GM19238 (cell line): ENCODE measurements around the gene S100A16.
"Not testable (repeated sequence)": the region's sequence is repeated elsewhere in the genome, so short reads cannot be mapped to it uniquely, and the experiment has no call there.

Experiments
- DNase-seq: peaks from one replicate; pipeline ENCODE4 v3.0.0; 2011; ENCODE audit warnings: low spot score; ENCODE audit not compliant: insufficient read length

Gene S100A16, protein sequence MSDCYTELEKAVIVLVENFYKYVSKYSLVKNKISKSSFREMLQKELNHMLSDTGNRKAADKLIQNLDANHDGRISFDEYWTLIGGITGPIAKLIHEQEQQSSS

DNA sequence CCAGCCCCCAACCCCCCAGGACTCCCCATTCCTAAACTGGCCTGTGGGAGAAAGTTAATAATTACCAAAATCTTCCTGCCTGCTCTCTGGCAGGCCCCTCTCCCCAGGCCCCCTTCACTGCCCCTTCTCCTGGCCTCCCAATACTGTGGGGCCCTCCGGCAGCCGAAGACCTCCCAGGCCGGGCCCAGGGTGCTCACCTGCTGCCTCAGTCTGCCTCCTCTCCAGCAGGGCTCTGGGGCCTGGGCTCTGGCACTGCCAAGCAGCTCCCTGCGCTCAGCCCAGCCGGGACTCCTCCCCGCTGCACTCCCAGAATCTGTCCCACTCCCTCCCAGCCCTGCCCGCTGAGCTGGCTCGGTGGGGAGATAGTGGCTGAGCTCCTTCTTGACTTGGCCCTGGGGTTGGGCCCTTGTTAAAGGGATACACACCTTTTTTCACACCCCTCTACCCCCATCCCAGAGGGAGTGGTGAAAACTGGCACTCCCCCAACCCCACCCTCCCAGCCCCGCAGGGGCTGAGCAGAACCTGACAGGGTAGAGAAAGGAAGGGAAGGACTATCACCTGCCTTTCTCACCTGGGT is at the start of gene S100A16:
Gene S100A16 (minus strand): TSS at position 383 of the 577 bp plus-strand sequence. CDS start 4,986 bp downstream, outside the sequence.
- no peak for DNase-seq

DNA sequence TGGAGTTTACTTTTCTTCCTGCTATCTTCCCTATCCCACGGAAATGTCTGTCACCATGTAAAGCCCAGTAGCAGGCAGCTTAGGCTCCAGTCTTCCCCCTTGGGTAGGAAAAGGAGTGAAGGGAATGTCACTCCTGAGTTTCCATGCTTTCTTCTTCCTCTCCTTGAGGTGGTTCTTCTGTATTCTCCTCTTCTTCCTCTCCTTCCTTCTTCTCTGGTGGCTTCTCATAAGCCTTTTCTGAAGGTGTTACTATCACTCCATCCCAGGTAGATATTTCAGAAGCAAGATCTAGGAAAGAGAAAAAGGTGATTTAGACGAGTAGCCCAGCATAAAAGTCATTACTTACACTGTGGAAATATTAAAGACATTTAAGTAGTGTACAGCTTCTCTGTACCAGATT is 49.3 kb upstream of the S100A16 start:
- DNase-seq: no peak

DNA sequence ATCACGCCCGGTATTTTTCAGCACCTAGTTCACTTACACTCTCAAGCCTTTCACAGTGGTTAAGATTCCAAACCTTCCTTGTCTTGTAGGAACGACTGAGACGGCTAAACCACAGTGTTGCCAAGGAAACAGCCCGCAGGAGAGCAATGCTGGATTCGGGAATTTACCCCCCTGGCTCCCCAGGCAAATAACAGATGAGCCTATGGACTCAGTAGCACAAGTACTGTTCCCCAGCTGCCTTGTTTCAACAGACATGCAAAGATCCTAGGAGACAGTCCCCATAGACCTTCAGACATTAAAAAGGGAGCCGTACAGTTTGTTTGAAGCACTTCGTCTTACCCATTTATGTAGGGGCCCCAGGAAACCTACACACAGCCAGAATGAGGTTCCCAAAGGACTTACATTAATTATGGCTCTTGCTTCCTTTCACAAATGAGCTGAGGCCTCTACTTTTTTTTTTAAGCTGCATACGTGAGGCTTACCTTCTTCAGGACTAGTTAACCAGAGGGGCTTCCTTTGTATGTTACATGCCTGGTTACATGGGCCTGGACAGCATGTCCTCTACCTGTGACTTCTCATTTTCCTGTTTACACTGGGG is 48.3 kb upstream of the S100A16 start:
- no peak for DNase-seq

DNA sequence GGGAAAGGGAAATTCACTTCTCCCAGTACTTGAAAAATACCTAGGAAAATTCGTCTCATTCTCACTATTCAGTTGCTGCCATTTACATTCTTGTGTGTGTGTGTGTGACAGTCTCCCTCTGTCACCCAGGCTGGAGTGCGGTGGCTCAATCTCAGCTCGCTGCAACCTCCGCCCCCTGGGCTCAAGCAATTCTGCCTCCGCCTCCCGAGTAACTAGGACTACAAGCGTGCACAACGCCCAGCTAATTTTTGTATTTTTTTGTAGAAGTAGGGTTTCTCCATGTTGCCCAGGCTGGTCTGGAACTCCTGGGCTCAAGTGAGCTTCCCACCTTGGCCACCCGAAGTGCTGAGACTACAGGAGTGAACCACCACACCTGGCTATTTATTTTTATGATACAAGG is 46.7 kb upstream of the S100A16 start:
- DNase-seq: no peak

DNA sequence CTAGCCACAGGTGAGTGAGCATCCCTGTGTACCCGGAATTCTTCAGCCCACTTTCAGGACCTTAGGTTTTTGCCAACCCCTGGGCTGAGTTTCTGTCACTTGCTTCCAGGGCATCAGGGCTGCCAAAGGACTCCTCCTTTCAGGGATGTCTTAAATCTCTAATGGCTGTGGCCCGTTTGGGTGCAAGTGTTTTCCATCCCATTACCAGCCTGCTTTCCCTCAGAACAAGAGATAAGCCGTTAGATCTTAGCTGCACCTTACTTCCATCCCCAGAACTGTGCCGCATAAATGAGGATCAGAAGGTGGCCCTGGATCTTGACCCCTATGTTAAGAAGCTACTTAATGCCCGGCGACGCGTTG is 46.2 kb upstream of the S100A16 start:
- DNase-seq: no peak

DNA sequence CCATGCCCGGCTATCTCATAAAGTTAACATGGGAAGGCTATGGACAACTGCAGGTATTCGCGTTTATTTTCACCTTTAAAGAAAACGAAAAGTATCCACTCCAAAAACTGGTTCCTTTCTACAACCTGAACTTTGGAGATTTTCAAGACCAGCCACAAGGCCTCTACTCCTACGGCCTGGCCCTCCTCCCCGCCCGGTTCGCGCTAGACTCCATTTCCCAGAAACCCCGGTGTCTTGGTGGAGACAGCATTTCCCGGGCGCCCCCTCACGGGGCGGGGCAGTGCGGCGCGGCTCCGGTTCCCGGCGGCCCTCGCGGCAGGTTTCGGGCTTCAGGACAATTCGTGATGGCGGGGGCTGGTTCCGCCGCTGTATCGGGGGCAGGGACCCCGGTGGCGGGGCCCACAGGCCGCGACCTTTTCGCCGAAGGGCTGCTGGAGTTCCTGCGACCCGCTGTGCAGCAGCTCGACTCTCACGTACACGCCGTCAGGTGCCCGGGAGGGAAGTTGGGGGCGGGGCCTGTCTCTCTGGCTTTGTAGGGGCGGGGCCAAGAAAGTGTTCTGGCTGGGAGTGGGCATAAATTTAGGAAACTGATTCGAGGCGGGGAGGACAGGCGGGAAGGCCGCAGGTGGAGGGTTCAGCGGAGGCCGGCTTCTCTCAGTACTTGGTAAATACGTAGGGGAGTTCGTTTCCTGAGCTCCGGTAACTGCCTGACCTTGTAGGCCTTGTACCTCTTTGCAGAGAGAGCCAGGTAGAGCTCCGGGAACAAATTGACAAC is 45.6 kb upstream of the S100A16 start, which contains the start of gene SNAPIN:
Gene SNAPIN (plus strand): TSS at position 304 of the 775 bp plus-strand sequence. CDS start 41 bp downstream, at position 345.
- DNase-seq: peak; percentile 89

DNA sequence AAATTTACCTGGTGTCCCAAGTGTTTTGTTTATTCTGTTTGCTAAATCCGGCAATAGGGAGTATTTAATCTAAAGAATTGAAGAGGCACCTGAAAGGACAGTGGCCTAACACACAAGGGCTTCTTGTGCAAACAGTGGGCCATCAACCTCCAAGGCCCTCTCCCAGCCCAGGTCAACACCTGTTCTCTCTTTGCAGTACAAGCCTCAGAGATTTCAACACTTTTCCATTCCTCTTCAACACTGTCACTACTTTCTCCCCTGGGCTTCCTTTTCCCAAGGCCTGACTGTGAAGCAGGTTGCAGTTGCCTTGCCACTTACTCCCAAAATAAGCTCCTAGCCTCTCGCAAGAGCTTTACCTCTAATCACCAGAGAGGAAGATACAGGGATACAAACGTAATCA is 42.4 kb upstream of the S100A16 start:
- DNase-seq: no peak

DNA sequence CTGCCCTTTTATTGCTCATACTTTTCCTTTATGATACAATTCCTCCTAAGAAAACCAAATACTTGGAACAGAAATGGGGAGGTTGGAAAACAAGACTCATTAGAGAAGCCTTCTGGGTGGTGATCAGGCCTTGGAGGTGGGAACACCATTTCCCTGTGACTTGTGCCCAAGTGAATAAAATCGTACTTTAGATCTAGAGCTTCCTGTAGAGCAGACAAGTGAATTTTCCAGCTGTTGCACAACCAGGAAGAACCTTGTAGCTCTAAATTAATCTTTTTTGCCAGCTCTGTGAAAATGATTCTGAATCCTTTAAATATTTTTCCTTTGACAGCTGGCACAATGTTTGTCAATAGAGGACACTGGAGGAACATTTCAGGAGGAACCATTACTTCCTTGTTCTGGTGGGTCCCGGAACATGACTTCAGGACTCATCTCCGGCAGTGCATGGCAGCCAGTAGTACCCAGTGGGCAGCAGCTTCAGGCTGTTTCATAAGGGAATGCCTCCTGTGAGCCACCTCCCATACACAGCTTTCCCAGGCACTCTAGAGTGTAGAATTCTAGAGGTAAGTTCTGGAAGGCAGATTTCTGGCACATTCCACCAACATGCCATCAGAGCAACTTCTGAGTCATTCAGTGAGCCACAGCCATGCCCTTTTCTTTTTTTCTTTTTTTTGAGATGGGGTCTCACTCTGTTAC is 40.0 kb upstream of the S100A16 start:
- no peak for DNase-seq

DNA sequence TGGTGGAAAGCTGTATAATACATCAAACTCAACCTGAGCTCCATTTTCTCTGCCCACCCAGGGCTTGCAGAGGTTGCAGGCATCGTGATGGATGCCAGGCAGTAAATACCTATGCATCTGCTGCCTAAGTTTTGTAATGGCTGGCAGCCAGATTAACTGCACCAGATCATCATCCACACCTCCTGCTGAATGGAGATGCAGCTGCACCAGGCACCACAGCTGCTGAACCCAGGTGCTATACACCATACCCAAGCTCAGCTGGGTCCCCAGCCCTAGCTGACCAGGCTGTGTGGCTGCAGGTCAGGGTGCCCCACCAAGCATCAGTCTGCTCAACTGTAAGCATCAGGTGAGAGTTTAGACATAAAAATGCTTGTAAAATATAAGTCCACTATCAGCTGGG is 38.8 kb upstream of the S100A16 start:
- no peak for DNase-seq

DNA sequence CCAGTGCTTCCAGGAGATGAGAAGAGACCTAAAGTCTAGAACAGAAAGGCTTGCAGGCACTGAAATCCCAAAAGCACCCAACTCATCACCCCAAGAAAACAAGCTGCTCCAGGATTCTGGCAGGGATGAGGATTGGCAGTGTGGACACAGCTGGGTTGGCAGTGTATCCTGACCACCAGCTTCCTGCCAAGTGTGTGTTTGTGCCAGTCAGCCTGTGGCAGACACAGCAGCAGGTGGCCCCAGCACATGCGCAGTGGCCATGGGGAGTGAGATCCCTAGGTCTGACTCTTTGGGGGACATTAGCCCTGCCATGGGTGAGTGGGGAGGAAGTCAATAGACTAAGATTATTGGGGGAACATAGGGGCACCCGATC is 36.9 kb upstream of the S100A16 start:
- no peak for DNase-seq

DNA sequence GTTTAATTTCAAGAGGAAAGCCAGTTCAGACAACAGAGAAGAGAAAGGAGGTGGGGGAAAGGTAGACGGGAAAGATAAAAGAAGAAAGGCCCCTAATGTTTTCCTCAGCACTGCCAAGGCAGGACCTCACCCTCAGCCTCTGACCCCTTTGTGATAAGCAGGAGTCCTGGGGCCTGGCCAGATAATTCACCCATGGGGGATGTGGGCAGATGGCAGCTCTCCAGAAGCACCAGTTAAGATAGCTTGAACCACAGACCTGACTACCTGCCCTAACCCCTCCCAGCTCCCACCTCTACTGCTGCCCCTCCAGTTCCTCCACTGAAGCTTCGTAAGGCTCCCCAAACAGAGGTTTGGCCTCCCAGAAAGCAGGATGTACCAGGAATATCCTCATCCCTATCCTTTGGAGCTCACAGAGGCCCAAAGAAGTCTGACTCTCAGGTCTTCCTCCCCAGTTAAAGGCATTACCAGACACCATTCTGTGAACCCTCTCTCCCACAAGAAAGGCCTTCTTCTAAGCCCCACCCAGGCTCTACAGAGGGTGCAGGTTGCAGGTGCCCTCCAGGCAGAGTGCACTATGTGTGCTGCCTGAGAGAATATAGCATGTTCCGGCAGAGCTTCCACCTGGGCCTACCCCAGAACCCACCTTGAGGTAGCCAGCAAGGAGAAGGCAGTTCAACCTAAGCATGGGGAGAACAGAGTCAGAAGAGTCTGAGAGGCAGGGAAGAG is 36.4 kb upstream of the S100A16 start:
- no peak for DNase-seq

DNA sequence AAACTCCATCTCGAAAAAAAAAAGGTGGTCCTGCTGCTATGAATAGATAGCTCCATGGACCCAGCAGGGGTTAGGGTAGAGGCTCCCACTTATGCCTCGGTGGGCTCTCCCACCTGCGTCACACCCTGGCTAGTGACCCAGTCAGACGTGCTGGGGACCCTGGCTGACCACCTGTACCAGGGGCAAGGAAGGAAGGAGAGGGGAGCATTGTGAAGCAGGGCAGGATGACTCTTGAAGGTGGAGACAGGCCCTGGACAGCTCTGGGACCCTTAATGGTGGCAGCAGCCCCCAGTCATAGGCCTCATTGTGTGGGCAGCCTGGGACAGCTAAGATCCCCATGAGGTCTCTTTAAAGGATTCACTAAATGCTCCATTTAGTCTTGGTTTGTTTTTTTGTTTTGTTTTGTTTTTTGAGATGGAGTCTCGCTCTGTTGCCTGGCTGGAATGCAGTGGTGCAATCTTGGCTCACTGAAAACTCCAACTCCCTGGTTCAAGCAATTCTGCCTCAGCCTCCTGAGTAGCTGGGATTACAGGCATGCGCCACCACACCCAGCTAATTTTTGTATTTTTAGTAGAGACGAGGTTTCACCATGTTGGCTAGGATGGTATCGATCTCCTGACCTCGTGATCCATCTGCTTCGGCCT is 35.2 kb upstream of the S100A16 start:
- DNase-seq: no peak

DNA sequence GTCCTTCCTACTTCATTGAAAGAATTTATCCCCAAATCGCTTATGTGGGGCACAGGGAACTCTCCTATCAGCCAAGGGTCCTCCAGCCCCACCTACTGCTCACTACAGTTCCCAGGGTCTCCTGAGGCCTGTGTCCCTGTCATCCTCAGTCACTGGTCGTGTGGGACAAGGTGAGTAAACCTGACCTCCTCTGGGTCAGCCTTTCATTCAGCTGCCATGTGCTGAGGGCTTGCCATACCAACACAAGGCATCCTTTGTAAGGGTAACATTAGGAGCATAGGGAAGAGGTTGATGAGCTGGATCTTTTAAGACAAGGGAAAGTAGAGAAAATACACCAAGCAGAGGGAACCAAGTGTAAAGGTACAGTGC is 34.4 kb upstream of the S100A16 start:
- no peak for DNase-seq

DNA sequence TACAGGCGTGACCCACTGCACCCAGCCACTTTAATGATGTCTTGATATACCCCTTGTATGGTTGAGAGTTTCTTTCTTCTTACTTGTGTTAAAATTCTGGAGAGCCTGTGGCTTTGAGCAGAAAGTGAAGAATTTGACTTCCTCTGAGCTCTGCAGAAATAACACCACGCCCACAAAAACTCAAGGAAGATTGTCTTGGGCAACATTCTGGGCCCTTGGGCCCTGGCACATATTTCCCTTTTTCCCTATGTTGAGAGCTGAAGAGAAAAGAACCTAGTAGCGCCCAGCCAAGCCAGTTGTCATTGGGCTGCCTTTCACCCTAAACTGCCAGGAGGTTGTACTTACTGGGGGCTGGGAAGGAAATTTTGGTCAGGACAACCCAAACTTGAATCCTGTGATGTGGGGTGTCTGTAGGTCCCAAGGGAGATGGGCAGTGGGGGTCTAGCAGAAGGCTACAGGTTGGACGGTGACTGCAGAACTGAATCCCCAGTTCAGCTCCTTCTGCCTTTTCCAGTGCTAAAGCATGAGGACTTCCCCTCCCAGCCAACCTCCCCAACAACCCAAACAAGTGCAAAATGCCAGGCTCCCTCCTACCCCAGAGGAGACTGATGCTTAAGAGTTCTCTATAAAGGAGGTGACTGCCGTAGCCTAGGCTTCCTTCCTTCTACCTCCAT is 33.9 kb upstream of the S100A16 start:
- DNase-seq: no peak

DNA sequence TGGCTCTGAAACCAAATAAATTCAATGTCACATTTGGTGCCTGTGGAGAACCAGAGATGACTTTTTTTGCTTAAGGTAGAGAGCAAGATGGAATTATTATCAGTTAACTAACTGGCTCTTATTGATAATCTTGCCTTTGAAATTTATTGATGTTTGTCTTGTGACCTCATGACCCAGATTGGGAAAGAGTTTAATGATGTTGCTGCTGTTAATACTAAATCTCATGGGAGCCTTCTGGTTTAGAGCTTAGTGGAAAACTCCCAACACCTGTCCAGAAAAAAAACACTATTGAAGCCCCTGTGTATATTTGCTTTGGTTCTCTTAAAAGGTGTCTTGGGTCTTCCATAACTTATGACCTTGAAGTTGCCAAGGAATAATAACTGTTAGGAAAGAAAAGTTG is 30.9 kb upstream of the S100A16 start:
- no peak for DNase-seq

DNA sequence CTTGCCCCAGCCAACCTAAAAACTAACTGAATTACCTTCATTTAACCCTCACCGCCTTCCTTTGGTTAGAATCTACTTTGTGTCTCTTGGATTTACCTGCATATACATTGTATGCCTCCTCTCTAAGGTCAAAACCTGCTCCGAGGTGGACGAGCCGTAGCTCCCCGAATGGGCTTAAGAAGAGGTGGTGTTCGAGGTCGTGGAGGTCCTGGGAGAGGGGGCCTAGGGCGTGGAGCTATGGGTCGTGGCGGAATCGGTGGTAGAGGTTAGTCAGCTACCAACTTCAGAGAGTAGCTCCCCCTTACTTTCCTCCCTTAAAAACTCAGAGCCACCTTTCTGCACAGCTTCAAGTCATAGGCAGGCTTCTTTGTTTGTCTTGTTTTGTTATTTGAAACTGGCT is 30.2 kb upstream of the S100A16 start:
- no peak for DNase-seq

DNA sequence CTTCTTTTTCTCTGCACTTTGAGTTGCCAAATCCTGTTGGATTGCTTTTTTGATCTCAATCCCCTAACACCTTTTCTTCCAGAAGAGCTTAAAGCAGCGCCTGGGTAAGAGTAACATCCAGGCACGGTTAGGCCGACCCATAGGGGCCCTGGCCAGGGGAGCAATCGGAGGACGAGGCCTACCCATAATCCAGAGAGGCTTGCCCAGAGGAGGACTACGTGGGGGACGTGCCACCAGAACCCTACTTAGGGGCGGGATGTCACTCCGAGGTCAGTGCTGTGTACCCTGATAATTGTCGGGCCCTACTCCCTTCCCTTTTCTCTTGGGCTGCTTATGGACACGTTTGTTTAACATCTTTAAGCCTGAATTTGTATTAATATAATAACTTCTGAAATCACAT is 29.2 kb upstream of the S100A16 start:
- no peak for DNase-seq

DNA sequence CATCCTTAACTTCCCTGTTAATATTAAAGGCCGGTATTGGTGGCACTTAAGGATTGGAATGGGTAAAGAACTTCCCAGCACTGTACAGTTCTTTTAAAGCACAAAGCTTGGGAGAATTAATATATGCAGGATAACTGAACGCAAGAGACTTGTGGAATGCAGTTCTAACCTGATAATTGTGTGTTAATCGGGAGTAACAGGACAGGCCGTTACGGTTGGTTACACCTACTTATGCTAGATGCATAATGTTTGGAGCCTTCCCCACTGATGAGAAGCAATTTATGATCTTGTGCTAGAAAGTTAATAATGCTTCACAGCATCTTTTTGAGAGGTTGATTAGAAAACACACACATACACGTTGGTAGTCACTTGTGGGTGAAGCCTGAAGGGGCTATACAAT is 27.9 kb upstream of the S100A16 start:
- no peak for DNase-seq

DNA sequence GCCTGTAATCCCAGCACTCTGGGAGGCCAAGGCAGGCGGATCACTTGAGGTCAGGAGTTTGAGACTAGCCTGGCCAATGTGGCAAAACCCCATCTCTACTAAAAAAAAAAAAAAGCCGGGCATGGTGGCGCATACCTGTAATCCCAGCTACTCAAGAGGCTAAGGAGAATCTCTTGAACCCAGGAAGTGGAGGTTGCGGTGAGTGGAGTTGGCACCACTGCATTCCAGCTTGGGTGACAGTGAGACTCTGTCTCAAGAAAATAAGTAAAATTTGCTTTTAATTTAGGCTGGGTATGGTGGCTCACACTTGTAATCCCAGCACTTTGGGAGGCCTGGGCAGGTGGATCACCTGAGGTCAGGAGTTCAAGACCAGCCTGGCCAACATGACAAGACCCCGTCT is 27.3 kb upstream of the S100A16 start:
- not testable (repeated sequence) for DNase-seq

DNA sequence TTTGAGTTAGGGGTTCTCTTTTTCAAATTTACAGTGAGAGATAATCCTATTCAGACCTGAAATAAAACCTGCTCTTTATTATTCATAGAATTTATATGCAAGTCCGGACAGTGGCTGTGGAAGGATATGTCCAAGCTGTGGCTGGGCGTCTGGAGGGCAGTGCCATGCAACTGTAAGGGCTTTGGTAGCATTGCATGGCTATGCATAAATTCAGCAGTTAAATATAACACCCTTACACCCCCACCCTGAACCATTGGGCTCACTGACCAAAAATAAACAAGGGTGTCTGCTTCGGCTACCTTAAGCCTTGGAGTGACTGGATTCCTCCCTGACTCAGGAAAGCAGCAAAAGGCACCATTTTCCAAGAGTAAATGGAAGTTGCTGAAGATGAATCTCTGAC is 26.3 kb upstream of the S100A16 start:
- no peak for DNase-seq
